HepG2 (cell line): ENCODE measurements around the gene C1QTNF1. TPM values are rescaled to one million over a fixed set of nuclear protein-coding genes. Genes with fewer than 3 reads are reported as not detected.

Source experiments
- ATAC-seq: fragments of 200-7000 bp; cut with Tn5 transposase; 3 replicates; pipeline ENCODE4 v1.9.1; 2020; ENCODE audit warnings: mild to moderate bottlenecking, moderate library complexity
- BruUV-seq: library from RNA; stranded (reverse); fragments of 400-500 nt; replicated peaks from 2 replicates; lab custom pipeline; 2021; lab: Mats Ljungman, UMichigan
- CTCF ChIA-PET: fragments of 300-600 bp; formaldehyde crosslinking; extraction: SDS; loops from one replicate; lab custom pipeline; 2021; ENCODE audit warnings: low total read pairs, inconsistent platforms, low intra/inter-chr PET ratio; lab: Yijun Ruan, JAX
- POLR2A ChIA-PET: fragments of 350-600 bp; sonication (Branson Sonifier 250); formaldehyde crosslinking; loops from one replicate; lab custom pipeline; 2020; ENCODE audit warnings: antibody characterized with exemption, inconsistent platforms; lab: Yijun Ruan, JAX
- DNase-seq: peaks from one replicate; pipeline ENCODE4 v3.0.0-alpha.2; 2015; ENCODE audit warnings: low spot score
- FAIRE-seq: peaks from 3 replicates; lab custom pipeline; 2011; peaks lifted over from hg19 to GRCh38; lab: Jason Lieb, UNC
- H2AFZ ChIP-seq: one replicate; pipeline ENCODE4 v1.6.1; 2011; ENCODE audit warnings: low read length, inconsistent platforms
- H3K27ac ChIP-seq: fragments of 300-600 bp; 3 replicates; pipeline ENCODE4 v1.8.0; 2011; ENCODE audit warnings: mixed run types, mild to moderate bottlenecking, mixed read lengths, low read length, inconsistent platforms; ENCODE audit not compliant: insufficient read depth; ENCODE audit errors: extremely low read length
- H3K27me3 ChIP-seq, 2 experiments: fragments of 200-600 bp in 1 of 2; 2 replicates in 1 of 2; 3 replicates in 1 of 2; pipeline versions ENCODE4 v1.6.0 to v1.8.0; 2011; ENCODE audit warnings: low read length in 2 of 2, mild to moderate bottlenecking in 2 of 2, moderate library complexity in 2 of 2, inconsistent platforms in 1 of 2; ENCODE audit not compliant: insufficient read depth in 2 of 2, control insufficient read depth in 1 of 2
- H3K36me3 ChIP-seq, 2 experiments: fragments of 200-600 bp in 1 of 2; replicated peaks in 1 of 2; 2 replicates in 1 of 2; 3 replicates in 1 of 2; pipeline versions ENCODE4 v1.5.1 to v1.8.0; 2011; ENCODE audit warnings: low read length in 2 of 2, inconsistent platforms in 1 of 2; ENCODE audit not compliant: insufficient read depth in 2 of 2, control insufficient read depth in 1 of 2
- H3K4me1 ChIP-seq: 2 replicates; pipeline ENCODE4 v1.5.1; 2012; ENCODE audit warnings: low read length, inconsistent platforms; ENCODE audit not compliant: insufficient read depth
- H3K4me2 ChIP-seq: 2 replicates; pipeline ENCODE4 v1.6.0; 2011; ENCODE audit warnings: low read depth, low read length, inconsistent platforms
- H3K4me3 ChIP-seq, 3 experiments: fragments of 200-600 bp in 1 of 3; sonication (generic), shearing (Covaris generic) in 1 of 3; replicated peaks in 1 of 3; 2 replicates each; pipeline ENCODE4 v1.5.1; 2011 to 2016; ENCODE audit warnings: low read length in 3 of 3, inconsistent platforms in 2 of 3, low read depth in 2 of 3, mild to moderate bottlenecking in 2 of 3, control low read depth in 1 of 3, mixed read lengths in 1 of 3; ENCODE audit not compliant: insufficient read depth in 1 of 3
- H3K79me2 ChIP-seq: one replicate; pipeline ENCODE4 v1.6.1; 2011; ENCODE audit warnings: low read length, inconsistent platforms; ENCODE audit not compliant: insufficient read depth
- H3K9ac ChIP-seq: 2 replicates; pipeline ENCODE4 v1.6.0; 2011; ENCODE audit warnings: mild to moderate bottlenecking, low read depth, low read length, inconsistent platforms; ENCODE audit not compliant: insufficient read depth
- H3K9me3 ChIP-seq: 2 replicates; pipeline ENCODE4 v1.5.1; 2012; ENCODE audit warnings: mild to moderate bottlenecking, low read length
- H4K20me1 ChIP-seq: 2 replicates; pipeline ENCODE4 v1.6.0; 2011; ENCODE audit warnings: inconsistent platforms, mild to moderate bottlenecking, low read length, moderate library complexity; ENCODE audit not compliant: insufficient read depth
- AGO2 ChIP-seq: fragments of 200-400 bp; formaldehyde crosslinking; optimal IDR thresholded peaks from 2 replicates; pipeline ENCODE3; 2017; ENCODE audit warnings: mild to moderate bottlenecking, low read depth, low read length, moderate library complexity
- CBFB ChIP-seq: sonication (generic); formaldehyde crosslinking; IDR thresholded peaks from 2 replicates; pipeline ENCODE4 v1.4.0; 2020; ENCODE audit warnings: missing genetic modification reagents
- FOSL1 ChIP-seq: sonication (generic); formaldehyde crosslinking; IDR thresholded peaks from 2 replicates; pipeline ENCODE4 v1.9.0; 2021; ENCODE audit warnings: missing genetic modification reagents, borderline replicate concordance
- GABPB1 ChIP-seq: IDR thresholded peaks from 2 replicates; pipeline ENCODE4 v1.6.1; 2016; ENCODE audit warnings: mild to moderate bottlenecking, missing genetic modification reagents, moderate library complexity, missing compliant biosample characterization
- HNRNPL ChIP-seq: fragments of 200-400 bp; formaldehyde crosslinking; IDR thresholded peaks from 2 replicates; pipeline ENCODE4 v1.6.1; 2017; ENCODE audit warnings: mild to moderate bottlenecking, low read depth, low read length
- JUNB ChIP-seq: sonication (generic); formaldehyde crosslinking; IDR thresholded peaks from 2 replicates; pipeline ENCODE4 v1.8.0; 2022; ENCODE audit warnings: missing genetic modification reagents, mild to moderate bottlenecking, borderline replicate concordance
- MAZ ChIP-seq, 2 experiments: sonication (generic) in 1 of 2; formaldehyde crosslinking in 1 of 2; IDR thresholded peaks; 2 replicates each; pipeline versions ENCODE4 v1.5.0 to v1.6.1; 2012 to 2020; ENCODE audit warnings: low read depth in 2 of 2, mild to moderate bottlenecking in 2 of 2, borderline replicate concordance in 1 of 2, improper control_type of control experiment in 1 of 2, low read length in 1 of 2, missing genetic modification reagents in 1 of 2, moderate library complexity in 1 of 2
- MTF2 ChIP-seq: sonication (generic); formaldehyde crosslinking; IDR thresholded peaks from 2 replicates; pipeline ENCODE4 v1.5.0; 2020; ENCODE audit warnings: missing genetic modification reagents, borderline replicate concordance
- SRY ChIP-seq: sonication (generic); formaldehyde crosslinking; IDR thresholded peaks from 2 replicates; pipeline ENCODE4 v1.8.0; 2022; ENCODE audit warnings: mild to moderate bottlenecking, missing genetic modification reagents
- TBX2 ChIP-seq: sonication (generic); formaldehyde crosslinking; IDR thresholded peaks from 2 replicates; pipeline ENCODE4 v1.5.0; 2020; ENCODE audit warnings: missing genetic modification reagents, mild to moderate bottlenecking, borderline replicate concordance
- THAP11 ChIP-seq: IDR thresholded peaks from 2 replicates; pipeline ENCODE4 v1.6.1; 2016; ENCODE audit warnings: missing biosample characterization, missing genetic modification reagents
- TSC22D2 ChIP-seq: sonication (generic); formaldehyde crosslinking; IDR thresholded peaks from 2 replicates; pipeline ENCODE4 v1.5.1; 2020; ENCODE audit warnings: missing genetic modification reagents, mild to moderate bottlenecking, borderline replicate concordance
- ZBTB43 ChIP-seq: sonication (generic); formaldehyde crosslinking; conservative IDR thresholded peaks from 2 replicates; pipeline ENCODE4 v1.4.0; 2020; ENCODE audit warnings: missing genetic modification reagents
- ZNF329 ChIP-seq: sonication (generic); formaldehyde crosslinking; IDR thresholded peaks from 2 replicates; pipeline ENCODE4 v1.9.0; 2021; ENCODE audit warnings: low read depth, mild to moderate bottlenecking, missing genetic modification reagents
- ZNF768 ChIP-seq: sonication (generic); formaldehyde crosslinking; IDR thresholded peaks from 2 replicates; pipeline ENCODE4 v1.4.0; 2020; ENCODE audit warnings: missing genetic modification reagents
- ZNF792 ChIP-seq: IDR thresholded peaks from 2 replicates; pipeline ENCODE4 v1.6.1; 2016
- WGBS: methylation state at CpG from one replicate; pipeline ENCODE4 v1.1.6; 2017; ENCODE audit warnings: low lambda C conversion rate; 5-methylcytosine and 5-hydroxymethylcytosine counted together
- in situ Hi-C: cut with HindIII; loops from 2 replicates; pipeline ENCODE4 v1.10.0; 2017; ENCODE audit warnings: low pct_unique_long_range_greater_than_20kb; ENCODE audit not compliant: extremely low pct_ligation_motif_present
- intact Hi-C: fragments of 100-400 bp; cut with micrococcal nuclease; formaldehyde crosslinking; loops from one replicate; pipeline ENCODE4 v1.10.0; 2022; ENCODE audit not compliant: unreplicated experiment
- polyA plus RNA-seq, 8 experiments: library from polyadenylated mRNA; depleted of rRNA in 3 of 8; stranded (reverse) in 7 of 8; unstranded in 1 of 8; fragments of >200 nt; fragmentation: Illumina TruSeq in 4 of 8; extraction: Trizol in 4 of 8; gene quantifications; 2 replicates each; pipeline versions ENCODE4 v1.2.1 to v1.2.3, GENCODE V29; 2011 to 2016; ENCODE audit warnings: low read depth in 4 of 8, missing spikeins in 1 of 8, mixed read lengths in 1 of 8; ENCODE audit not compliant: insufficient read depth in 1 of 8
- total RNA-seq, 5 experiments: library from RNA; depleted of rRNA; stranded (reverse); fragments of >200 nt; fragmentation: Illumina TruSeq; extraction: Trizol; gene quantifications; 2 replicates each; pipeline ENCODE4 v1.2.3, GENCODE V29; 2016; ENCODE audit warnings: low read depth in 1 of 5
- TF ChIP-seq, protein P1 (sequence below): sonication (generic); formaldehyde crosslinking; IDR thresholded peaks from 2 replicates; pipeline ENCODE4 v1.5.1; 2020; ENCODE audit warnings: mild to moderate bottlenecking, missing genetic modification reagents, moderate library complexity

Gene C1QTNF1
- total and polyA plus RNA-seq, 2 of the 13 experiments (the other 11 are each of a cell fraction or from before 2014, with no cell fraction given) = 0.18 to 0.86 TPM

GRCh38 chr17:79082311-79083190, 58.6 kb downstream of the C1QTNF1 start:
- intact Hi-C loops = loop anchor here (1.0 kb wide), 2 partner anchors 17 to 36 kb away; no protein-coding TSS in a partner anchor
- no peak overlapping the region for H3K4me2 ChIP-seq
- DNase-seq = peak; percentile 27
- ATAC-seq = peak; percentile 71
- CTCF ChIA-PET = interaction anchor here (1.8 to 2.8 kb wide), 3 partner anchors 17 to 63 kb away, joined by 6 to 23 read pairs (median 22); no protein-coding TSS in a partner anchor
- H3K36me3 ChIP-seq = peaks cover 22 to 46% of the 10 kb centered on the region in 2 experiments; a peak in 4 of 5 replicates
- BruUV-seq = no TSS peak
- POLR2A ChIA-PET = interaction anchor here (1.2 kb wide), 1 partner anchor 8 kb away, joined by 3 read pairs; the partner anchor contains the start of gene ENGASE
- H3K79me2 ChIP-seq = no peaks in the 10 kb centered on the region
- H3K27me3 ChIP-seq = no peaks in the 10 kb centered on the region
- no peak overlapping the region for H3K27ac ChIP-seq
- no peak overlapping the region for H2AFZ ChIP-seq
- in situ Hi-C loops = loop anchor here (5.0 kb wide), 1 partner anchor 35 kb away; no protein-coding TSS in a partner anchor
- peaks cover 4% of the 10 kb centered on the region; the same call in 1 of the 2 replicates for H4K20me1 ChIP-seq
- no peaks in the 10 kb centered on the region for H3K4me1 ChIP-seq
- 84% methylated on average over 29 of the region's 41 CpGs for WGBS
- no peaks in the 10 kb centered on the region for H3K9me3 ChIP-seq
- H3K4me3 ChIP-seq = no peak overlapping the region
- no peak overlapping the region for H3K9ac ChIP-seq
- peak; percentile 37 for FAIRE-seq
- no peak for TF ChIP-seq MTF2 (CRISPR knock-in tag)
- peak; percentile 55; the same call in 1 of the 2 replicates for TF ChIP-seq MAZ (IDR thresholded peaks at IDR 0.05; ENCODE audit: borderline replicate concordance, low read depth, low read length)
- TF ChIP-seq MAZ (CRISPR knock-in tag; IDR thresholded peaks at IDR 0.05; ENCODE audit: low read depth) = peak; percentile 41; the same call in 1 of the 2 replicates
- TF ChIP-seq THAP11 (CRISPR knock-in tag) = 0 out of 2 replicates have a peak, but pooled peaks have one; percentile 23
- TF ChIP-seq HNRNPL = 0 out of 2 replicates have a peak, but pooled peaks have one; percentile 32
- TF ChIP-seq CBFB (CRISPR knock-in tag) = no peak
- no peak for TF ChIP-seq FOSL1 (CRISPR knock-in tag)
- no peak for TF ChIP-seq ZBTB43 (CRISPR knock-in tag)
- peak; percentile 53 for TF ChIP-seq AGO2
- no peak for TF ChIP-seq ZNF329 (CRISPR knock-in tag)
- TF ChIP-seq GABPB1 (CRISPR knock-in tag) = peak; percentile 54; the same call in 1 of the 2 replicates
- no peak for TF ChIP-seq ZNF768
- no peak for TF ChIP-seq ZNF792
- no peak for TF ChIP-seq JUNB (CRISPR knock-in tag)
- peak; percentile 41; the same call in 1 of the 2 replicates for TF ChIP-seq TBX2 (CRISPR knock-in tag)
- TF ChIP-seq, protein P1, sequence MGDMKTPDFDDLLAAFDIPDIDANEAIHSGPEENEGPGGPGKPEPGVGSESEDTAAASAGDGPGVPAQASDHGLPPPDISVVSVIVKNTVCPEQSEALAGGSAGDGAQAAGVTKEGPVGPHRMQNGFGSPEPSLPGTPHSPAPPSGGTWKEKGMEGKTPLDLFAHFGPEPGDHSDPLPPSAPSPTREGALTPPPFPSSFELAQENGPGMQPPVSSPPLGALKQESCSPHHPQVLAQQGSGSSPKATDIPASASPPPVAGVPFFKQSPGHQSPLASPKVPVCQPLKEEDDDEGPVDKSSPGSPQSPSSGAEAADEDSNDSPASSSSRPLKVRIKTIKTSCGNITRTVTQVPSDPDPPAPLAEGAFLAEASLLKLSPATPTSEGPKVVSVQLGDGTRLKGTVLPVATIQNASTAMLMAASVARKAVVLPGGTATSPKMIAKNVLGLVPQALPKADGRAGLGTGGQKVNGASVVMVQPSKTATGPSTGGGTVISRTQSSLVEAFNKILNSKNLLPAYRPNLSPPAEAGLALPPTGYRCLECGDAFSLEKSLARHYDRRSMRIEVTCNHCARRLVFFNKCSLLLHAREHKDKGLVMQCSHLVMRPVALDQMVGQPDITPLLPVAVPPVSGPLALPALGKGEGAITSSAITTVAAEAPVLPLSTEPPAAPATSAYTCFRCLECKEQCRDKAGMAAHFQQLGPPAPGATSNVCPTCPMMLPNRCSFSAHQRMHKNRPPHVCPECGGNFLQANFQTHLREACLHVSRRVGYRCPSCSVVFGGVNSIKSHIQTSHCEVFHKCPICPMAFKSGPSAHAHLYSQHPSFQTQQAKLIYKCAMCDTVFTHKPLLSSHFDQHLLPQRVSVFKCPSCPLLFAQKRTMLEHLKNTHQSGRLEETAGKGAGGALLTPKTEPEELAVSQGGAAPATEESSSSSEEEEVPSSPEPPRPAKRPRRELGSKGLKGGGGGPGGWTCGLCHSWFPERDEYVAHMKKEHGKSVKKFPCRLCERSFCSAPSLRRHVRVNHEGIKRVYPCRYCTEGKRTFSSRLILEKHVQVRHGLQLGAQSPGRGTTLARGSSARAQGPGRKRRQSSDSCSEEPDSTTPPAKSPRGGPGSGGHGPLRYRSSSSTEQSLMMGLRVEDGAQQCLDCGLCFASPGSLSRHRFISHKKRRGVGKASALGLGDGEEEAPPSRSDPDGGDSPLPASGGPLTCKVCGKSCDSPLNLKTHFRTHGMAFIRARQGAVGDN (CRISPR knock-in tag) = peak; percentile 44
- peak; percentile 30; the same call in 1 of the 2 replicates for TF ChIP-seq TSC22D2 (CRISPR knock-in tag)
- TF ChIP-seq SRY (CRISPR knock-in tag) = 0 out of 2 replicates have a peak, but pooled peaks have one; percentile 19
